Mesenteric fat pad (tissue), 1 donor: ENCODE measurements around the gene PLS3. TPM values are rescaled to one million over a fixed set of nuclear protein-coding genes. Genes with fewer than 3 reads are reported as not detected.

Experiments used
- DNase-seq: peaks from one replicate; pipeline ENCODE4 v3.0.0-alpha.2; 2020; ENCODE audit warnings: low spot score
- total RNA-seq: library from RNA; stranded (reverse); fragmentation: NEBNext Ultra II Directional; extraction: Animal tissue kit (Norgen Biotek cat#: 25700); gene quantifications from one replicate; pipeline ENCODE4 v1.2.1, GENCODE V29; 2021
- donor health status: DM: yes; HTN: yes; CAD: no.

Gene PLS3
- total RNA-seq, 1 donor from 2014 or later, result 69.7 TPM

GRCh38 chrX:115564243-115564642 lies 3.3 kb downstream of the PLS3 start:
- no peak for DNase-seq

DNA sequence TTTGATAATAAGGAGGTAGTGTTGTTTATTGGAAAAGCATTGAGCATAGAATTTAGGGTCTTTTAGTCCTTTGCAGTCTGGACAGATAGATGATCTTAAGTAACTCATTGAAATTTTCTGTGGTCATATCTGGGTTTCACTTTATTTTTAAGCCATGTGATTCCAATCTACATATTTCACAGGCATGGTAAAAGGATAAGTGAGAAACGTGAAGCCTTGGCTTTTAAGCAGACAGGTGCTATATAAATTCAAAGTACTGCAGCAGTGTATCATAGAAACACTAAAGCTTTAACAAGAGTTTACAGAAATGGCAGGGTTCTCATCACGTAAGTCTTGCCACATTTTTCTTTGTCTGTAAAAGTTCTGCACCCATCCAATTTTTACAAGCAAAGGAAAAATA lies 4.9 kb downstream of the PLS3 start:
- DNase-seq, result no peak

GRCh38 chrX:115571712-115572111 lies 10.7 kb downstream of the PLS3 start:
- no peak for DNase-seq

DNA sequence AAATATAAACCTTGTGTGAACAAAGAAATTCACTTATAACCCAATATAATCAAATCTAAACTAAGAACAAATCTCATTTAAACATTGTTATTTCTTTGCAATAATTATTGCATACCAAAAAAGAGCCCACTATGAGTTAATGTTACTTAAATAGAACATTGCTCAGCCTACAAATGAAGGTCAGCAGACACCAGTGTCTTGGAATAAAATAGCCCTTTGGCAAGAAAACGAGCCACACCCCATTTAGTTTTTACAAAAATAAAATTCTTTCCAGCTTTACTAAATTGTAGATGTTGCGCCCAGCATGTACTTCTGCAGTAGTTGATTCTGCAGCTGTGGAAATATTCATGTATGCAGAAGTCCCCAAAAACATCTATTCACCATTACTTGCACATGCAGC lies 12.2 kb downstream of the PLS3 start:
- no peak for DNase-seq

DNA sequence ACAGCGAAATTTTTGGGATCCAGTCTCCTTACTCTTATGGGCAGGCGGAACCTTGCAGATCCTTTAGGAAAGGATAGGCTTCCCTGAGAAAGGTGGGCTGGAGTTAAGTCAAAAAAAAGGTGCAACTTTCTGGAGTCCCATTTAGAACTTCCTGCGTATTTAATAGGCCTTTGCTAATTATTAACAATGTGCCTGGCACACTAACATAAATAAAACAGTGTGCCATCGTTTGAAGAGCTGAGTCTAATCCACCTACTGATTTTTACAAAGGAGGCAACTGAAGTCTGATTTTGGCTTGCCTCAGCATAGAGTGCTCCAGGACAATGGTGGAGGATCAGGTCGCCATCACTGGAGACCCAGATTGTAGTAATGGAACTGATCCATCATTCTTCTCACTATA lies 15.7 kb downstream of the PLS3 start:
- no peak for DNase-seq

GRCh38 chrX:115579327-115579726 lies 18.4 kb downstream of the PLS3 start:
- no peak for DNase-seq

GRCh38 chrX:115579786-115580294 lies 18.9 kb downstream of the PLS3 start:
- no peak for DNase-seq

DNA sequence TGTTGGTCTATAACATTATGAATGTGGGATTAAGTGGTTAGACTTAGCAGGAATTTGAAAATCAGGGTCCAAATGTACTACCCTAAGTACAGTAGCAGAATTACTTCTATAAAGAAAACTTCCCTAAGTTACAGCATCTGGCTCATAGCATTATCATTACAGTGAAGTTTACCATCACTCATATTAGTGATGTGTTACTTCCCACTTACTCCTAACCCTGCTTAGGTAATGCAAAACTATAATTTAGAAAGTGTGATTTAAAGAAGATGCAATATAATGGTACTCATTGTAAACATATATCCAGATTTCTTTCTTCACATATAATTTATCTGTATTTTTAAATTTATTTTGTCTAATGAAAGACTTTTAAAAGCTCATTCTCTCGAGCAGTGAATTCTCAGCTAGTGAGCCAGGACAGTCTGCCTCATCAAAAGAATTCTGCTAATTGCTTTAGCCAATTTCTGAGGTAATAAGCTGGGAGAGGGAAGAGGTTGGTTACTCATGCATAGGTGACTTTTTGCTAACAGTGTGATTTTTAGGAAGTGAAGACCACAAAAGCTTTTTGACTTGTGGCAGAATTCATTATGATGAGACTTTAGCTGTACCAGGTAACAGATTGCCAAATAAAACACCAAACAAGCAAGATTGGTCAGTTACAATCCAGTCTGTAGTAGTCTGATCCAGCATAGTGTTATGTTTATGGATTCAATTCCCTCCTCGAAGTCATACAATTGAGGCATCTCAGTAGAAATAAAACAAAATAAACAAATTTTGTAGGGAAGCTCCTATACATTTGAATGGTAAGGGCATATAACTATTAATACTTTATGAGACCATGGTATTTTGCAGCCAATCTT lies 21.0 kb downstream of the PLS3 start:
- no peak for DNase-seq

GRCh38 chrX:115582616-115583495 lies 21.9 kb downstream of the PLS3 start:
- DNase-seq, result no peak

- no peak for DNase-seq
These were observed 22.6 kb downstream of the PLS3 start for GRCh38 chrX:115583496-115584004.

DNA sequence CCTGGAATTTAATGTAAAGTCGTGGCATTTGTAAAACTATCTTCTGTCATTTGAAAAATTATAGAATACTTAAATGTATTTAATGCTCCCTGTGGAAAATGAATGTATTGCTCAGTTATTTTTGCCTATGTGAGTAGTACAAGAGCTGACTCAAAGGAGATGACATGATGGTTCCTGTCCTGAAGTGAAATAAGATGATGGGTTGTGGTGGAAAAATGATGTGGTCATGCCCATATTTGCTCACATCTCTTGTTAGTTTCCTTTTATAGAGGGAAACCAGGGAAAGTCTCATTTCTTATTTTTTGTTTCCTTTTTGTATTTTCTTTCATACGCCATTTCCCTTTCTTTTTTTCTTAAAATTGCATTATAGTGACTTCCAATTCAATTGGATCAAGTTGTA lies 23.7 kb downstream of the PLS3 start:
- DNase-seq, result no peak

DNA sequence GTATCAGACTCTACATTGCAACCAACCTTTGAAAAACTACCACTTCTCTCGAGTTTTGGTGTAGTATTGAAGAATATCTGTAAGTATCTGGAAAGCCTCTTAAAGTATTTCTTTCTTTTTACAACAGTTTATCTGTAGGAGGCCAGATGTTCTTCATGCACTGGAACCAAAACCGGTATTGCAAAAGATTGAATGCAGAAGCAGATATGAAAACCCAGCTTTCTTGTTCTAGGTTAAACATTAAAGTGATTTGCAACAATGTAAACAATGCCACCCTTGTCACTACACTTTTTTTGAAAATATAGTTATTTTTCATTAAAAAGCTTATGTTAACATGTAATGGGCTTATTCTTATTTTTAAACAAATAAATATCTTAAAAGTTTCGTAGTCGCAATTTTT lies 27.2 kb downstream of the PLS3 start:
- DNase-seq, result no peak

- no peak for DNase-seq
These were observed 28.4 kb downstream of the PLS3 start for GRCh38 chrX:115589419-115589818.

DNA sequence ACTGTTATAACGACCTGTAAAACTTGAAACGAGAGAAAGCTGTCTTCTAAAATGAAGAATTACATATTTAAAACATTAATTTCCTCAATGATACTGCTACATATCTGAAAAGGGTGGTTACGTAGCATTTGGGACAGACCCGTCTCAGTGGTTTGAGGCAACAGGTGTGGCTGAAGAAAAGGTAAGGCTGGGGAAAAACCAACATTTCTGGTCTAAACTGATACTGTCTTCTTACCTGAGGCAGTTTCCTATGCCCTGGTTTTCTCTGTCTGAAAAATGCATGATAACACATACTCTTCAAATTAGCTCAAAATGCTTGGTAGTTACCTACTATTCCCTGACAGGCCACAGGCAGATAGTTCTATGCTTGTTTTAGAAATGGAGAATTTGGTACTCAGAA lies 30.4 kb downstream of the PLS3 start:
- no peak for DNase-seq

GRCh38 chrX:115591856-115592842 lies 31.2 kb downstream of the PLS3 start:
- no peak for DNase-seq

- DNase-seq, result no peak
These were observed 32.2 kb downstream of the PLS3 start for GRCh38 chrX:115592997-115593734.

GRCh38 chrX:115595049-115595448 lies 34.1 kb downstream of the PLS3 start:
- no peak for DNase-seq

DNA sequence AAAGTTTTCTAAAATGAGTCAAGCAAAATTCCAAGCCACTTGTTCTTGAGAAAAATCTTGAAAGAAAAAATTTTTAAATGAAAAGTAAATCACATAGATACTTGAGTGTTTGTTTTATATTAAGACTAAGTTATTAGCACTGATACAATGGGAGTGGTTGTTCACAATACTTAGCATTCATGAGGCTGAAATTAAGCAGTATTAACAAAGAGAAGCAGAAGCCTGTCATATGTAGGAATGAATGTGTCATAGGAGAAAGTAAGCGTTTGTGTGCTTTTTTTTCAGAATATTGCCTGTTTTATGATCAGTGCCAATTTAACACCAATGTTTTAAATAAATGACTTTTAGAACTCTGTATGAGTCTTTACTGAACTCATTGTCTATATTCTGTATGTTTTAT lies 37.6 kb downstream of the PLS3 start:
- DNase-seq, result no peak

DNA sequence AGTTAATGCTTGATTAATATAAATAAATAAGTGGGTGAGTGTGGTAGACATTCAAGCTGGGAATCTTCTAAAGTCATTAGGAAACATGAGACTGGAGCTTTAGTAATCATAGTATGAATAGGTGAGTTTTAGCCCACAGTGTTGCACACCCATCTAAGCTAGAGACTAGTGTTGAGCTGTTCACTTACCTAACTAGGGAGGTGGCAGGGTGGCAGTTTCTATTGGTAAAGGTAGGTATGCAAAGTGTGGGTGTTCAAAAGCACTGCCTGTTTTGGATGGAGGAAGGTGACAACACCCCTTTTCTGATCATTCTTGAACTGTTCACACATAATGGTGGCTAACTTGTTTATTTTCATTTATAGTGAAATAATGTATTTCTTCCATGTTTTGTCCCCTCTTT lies 41.3 kb downstream of the PLS3 start:
- DNase-seq, result no peak
